Trophoblast cell (in vitro differentiated cells and primary cell): Measurements from ENCODE around the gene NAPG.
"Not testable (repeated sequence)": the region's sequence is repeated elsewhere in the genome, so short reads cannot be mapped to it uniquely, and the experiment has no call there.

Experiments used
- DNase-seq, 2 donors: peaks; one replicate each; pipeline ENCODE4 v3.0.0-alpha.2; 2016
- H2AFZ ChIP-seq: 2 replicates; pipeline ENCODE4 v1.6.1; 2013; ENCODE audit warnings: low read length, moderate library complexity, mild to moderate bottlenecking; ENCODE audit not compliant: insufficient read depth, poor library complexity
- H2AK5ac ChIP-seq: 2 replicates; pipeline ENCODE4 v1.6.1; 2013; ENCODE audit warnings: mild to moderate bottlenecking, low read length
- H2BK120ac ChIP-seq: 2 replicates; pipeline ENCODE4 v1.6.1; 2013; ENCODE audit warnings: low read length, mild to moderate bottlenecking, moderate library complexity; ENCODE audit not compliant: insufficient read depth, poor library complexity
- H2BK12ac ChIP-seq: 2 replicates; pipeline ENCODE4 v1.6.1; 2013; ENCODE audit warnings: mild to moderate bottlenecking, low read length, moderate library complexity
- H2BK5ac ChIP-seq: 2 replicates; pipeline ENCODE4 v1.6.1; 2013; ENCODE audit warnings: low read length, low read depth, moderate library complexity, mild to moderate bottlenecking; ENCODE audit not compliant: poor library complexity
- H3K14ac ChIP-seq: 2 replicates; pipeline ENCODE4 v1.6.1; 2013; ENCODE audit warnings: mild to moderate bottlenecking, low read length
- H3K18ac ChIP-seq: 2 replicates; pipeline ENCODE4 v1.6.1; 2013; ENCODE audit warnings: mild to moderate bottlenecking, low read length
- H3K23ac ChIP-seq: 2 replicates; pipeline ENCODE4 v1.6.1; 2013; ENCODE audit warnings: low read length
- H3K27ac ChIP-seq: 2 replicates; pipeline ENCODE4 v1.5.1; 2013; ENCODE audit warnings: low read depth, mild to moderate bottlenecking, inconsistent platforms, low read length, moderate library complexity
- H3K27me3 ChIP-seq: 2 replicates; pipeline ENCODE4 v1.6.1; 2013; ENCODE audit warnings: inconsistent platforms, mild to moderate bottlenecking, low read length, moderate library complexity; ENCODE audit not compliant: insufficient read depth
- H3K36me3 ChIP-seq, 2 experiments: 1 replicate in 1 of 2; 2 replicates in 1 of 2; pipeline ENCODE4 v1.6.1; 2013; ENCODE audit warnings: low read length in 2 of 2, mild to moderate bottlenecking in 2 of 2, moderate library complexity in 1 of 2; ENCODE audit not compliant: insufficient read depth in 2 of 2, control insufficient read depth in 1 of 2
- H3K4ac ChIP-seq: 2 replicates; pipeline ENCODE4 v1.6.1; 2013; ENCODE audit warnings: low read depth, mild to moderate bottlenecking, low read length, moderate library complexity
- H3K4me1 ChIP-seq, 2 experiments: 1 replicate in 1 of 2; 2 replicates in 1 of 2; pipeline ENCODE4 v1.6.1; 2013; ENCODE audit warnings: low read length in 2 of 2, mild to moderate bottlenecking in 2 of 2, moderate library complexity in 1 of 2; ENCODE audit not compliant: insufficient read depth in 2 of 2, control insufficient read depth in 1 of 2
- H3K4me2 ChIP-seq: 2 replicates; pipeline ENCODE4 v1.6.1; 2013; ENCODE audit warnings: inconsistent platforms, mild to moderate bottlenecking, low read length, moderate library complexity
- H3K4me3 ChIP-seq: 2 replicates; pipeline ENCODE4 v1.5.1; 2013; ENCODE audit warnings: mild to moderate bottlenecking, low read depth, low read length, inconsistent platforms
- H3K79me1 ChIP-seq: one replicate; pipeline ENCODE4 v1.6.1; 2013; ENCODE audit warnings: low read length
- H3K79me2 ChIP-seq: 2 replicates; pipeline ENCODE4 v1.6.1; 2013; ENCODE audit warnings: low read length, mild to moderate bottlenecking; ENCODE audit not compliant: control insufficient read depth, insufficient read depth, poor library complexity
- H3K9ac ChIP-seq: 2 replicates; pipeline ENCODE4 v1.6.1; 2013; ENCODE audit warnings: mild to moderate bottlenecking, low read length
- H3K9me3 ChIP-seq: 2 replicates; pipeline ENCODE4 v1.6.1; 2013; ENCODE audit warnings: low read depth, mild to moderate bottlenecking, control low read depth, inconsistent platforms, low read length; ENCODE audit not compliant: insufficient read depth
- H4K12ac ChIP-seq: 2 replicates; pipeline ENCODE4 v1.6.1; 2013; ENCODE audit warnings: low read depth, mild to moderate bottlenecking, low read length, moderate library complexity
- H4K8ac ChIP-seq: 2 replicates; pipeline ENCODE4 v1.6.1; 2013; ENCODE audit warnings: low read depth, mild to moderate bottlenecking, low read length, moderate library complexity
- H4K91ac ChIP-seq: one replicate; pipeline ENCODE4 v1.6.1; 2013; ENCODE audit warnings: low read depth, mild to moderate bottlenecking, low read length, moderate library complexity
- WGBS: extraction: QIAGEN DNeasy Blood & Tissue Kit; methylation state at CpG from one replicate; pipeline ENCODE4 v1.1.7; 2013; ENCODE audit warnings: missing lambda C conversion rate; ENCODE audit not compliant: insufficient read length, insufficient coverage; ENCODE audit errors: extremely low coverage; 5-methylcytosine and 5-hydroxymethylcytosine counted together

NAPG gene

DNA sequence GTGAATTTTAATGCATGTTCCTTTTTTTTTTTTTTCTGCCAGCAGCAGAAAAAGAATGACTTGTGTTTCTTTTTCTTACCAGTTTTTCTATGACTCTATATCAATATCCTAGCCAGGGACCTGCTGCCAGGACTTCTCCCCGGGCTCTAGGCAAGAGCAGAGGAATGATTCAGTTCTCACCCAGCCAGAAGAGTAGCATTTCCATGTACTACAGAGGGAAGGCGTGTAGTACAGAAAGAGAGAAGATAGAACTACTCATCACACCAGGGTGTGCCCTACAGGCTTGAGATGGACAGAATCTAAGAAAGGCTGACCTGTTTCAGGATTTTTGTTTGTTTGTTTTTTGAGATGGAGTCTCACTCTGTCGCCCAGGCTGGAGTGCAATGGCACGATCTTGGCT is 70.1 kb downstream of the NAPG start:
- H3K4me3 ChIP-seq, H2BK120ac ChIP-seq, H3K14ac ChIP-seq, H4K91ac ChIP-seq, H3K36me3 ChIP-seq, H3K79me2 ChIP-seq, H3K9ac ChIP-seq, H3K4me1 ChIP-seq, H2BK12ac ChIP-seq, H4K8ac ChIP-seq, H3K27me3 ChIP-seq, H2AK5ac ChIP-seq, H3K27ac ChIP-seq, H3K79me1 ChIP-seq, H3K9me3 ChIP-seq, H3K4ac ChIP-seq, DNase-seq, H2AFZ ChIP-seq, H3K4me2 ChIP-seq, H3K23ac ChIP-seq, H2BK5ac ChIP-seq, H3K18ac ChIP-seq, H4K12ac ChIP-seq: not testable (repeated sequence)
- no CpG with 5 or more reads among the region's 4 CpGs for WGBS

DNA sequence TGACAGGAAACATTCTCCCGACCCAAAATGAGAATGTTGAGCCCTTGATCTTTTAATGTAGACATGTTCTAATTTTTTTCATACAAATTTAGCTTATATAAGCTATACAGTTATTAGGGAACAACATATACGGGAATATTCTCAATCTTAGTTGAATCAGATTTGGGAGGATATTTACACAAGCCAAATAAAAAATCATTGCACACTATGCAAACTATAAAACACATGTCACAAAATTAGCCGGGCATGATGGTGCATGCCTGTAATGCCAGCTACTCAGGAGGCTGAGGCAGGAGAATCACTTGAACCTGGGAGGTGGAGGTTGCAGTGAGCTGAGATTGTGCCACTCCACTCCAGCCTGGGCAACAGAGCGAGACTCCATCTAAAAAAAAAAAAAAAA is 71.9 kb downstream of the NAPG start:
- not testable (repeated sequence) for H2AFZ ChIP-seq, H3K36me3 ChIP-seq, H4K91ac ChIP-seq, H3K27me3 ChIP-seq, H3K9ac ChIP-seq, H2BK120ac ChIP-seq, H3K4me2 ChIP-seq, H4K8ac ChIP-seq, H3K4me3 ChIP-seq, DNase-seq, H3K79me2 ChIP-seq, H3K9me3 ChIP-seq, H2BK5ac ChIP-seq, H3K4ac ChIP-seq, H3K23ac ChIP-seq, H2BK12ac ChIP-seq, H3K79me1 ChIP-seq, H3K14ac ChIP-seq, H3K27ac ChIP-seq, H3K18ac ChIP-seq, H4K12ac ChIP-seq, H2AK5ac ChIP-seq, H3K4me1 ChIP-seq
- no CpG with 5 or more reads among the region's 4 CpGs for WGBS

DNA sequence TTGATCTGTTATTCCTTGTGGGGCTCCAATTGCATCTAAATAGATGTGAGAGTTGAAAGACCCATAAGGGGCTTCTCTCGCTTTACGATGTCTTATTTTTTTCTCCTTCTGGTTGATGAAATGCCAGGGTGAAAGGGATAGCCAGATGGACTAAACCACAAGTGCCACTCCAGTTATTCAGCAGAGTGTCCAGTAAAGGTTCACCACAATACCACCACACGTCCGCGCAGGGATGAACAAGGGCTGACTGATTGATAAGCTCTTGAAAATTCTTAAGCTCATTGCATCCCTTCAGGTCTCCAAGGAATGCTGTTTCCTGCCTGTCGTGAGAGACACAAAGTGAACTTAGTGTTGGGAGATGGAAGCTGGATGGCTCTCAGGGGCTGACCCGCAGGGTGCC is 74.9 kb downstream of the NAPG start:
- not testable (repeated sequence) for H3K4ac ChIP-seq, H2AK5ac ChIP-seq, H4K91ac ChIP-seq, H2AFZ ChIP-seq, H2BK5ac ChIP-seq, H3K9ac ChIP-seq, H3K79me2 ChIP-seq, H3K14ac ChIP-seq, H3K23ac ChIP-seq, H3K9me3 ChIP-seq, H2BK120ac ChIP-seq, H3K18ac ChIP-seq, H4K8ac ChIP-seq, H3K4me1 ChIP-seq, H3K27me3 ChIP-seq, DNase-seq, H3K27ac ChIP-seq, H2BK12ac ChIP-seq, H3K4me3 ChIP-seq, H3K36me3 ChIP-seq, H3K4me2 ChIP-seq, H4K12ac ChIP-seq, H3K79me1 ChIP-seq
- WGBS = no CpG with 5 or more reads among the region's 7 CpGs
